CD14-positive monocyte (primary cell): ENCODE data around the gene B3GNT9. TPM values are rescaled to one million over a fixed set of nuclear protein-coding genes. Genes with fewer than 3 reads are reported as not detected.
A peak's percentile ranks its signal among the peaks of the same experiment; 100 is the strongest.

Experiments used
- DNase-seq, 3 donors: peaks; one replicate each; pipeline ENCODE4 v3.0.0-alpha.2; 2011 to 2022
- H2AFZ ChIP-seq: 2 replicates; pipeline ENCODE4 v1.6.0; 2012; ENCODE audit warnings: mild to moderate bottlenecking, low read depth, low read length, inconsistent platforms; ENCODE audit not compliant: insufficient read depth, poor library complexity, severe bottlenecking
- H3K27ac ChIP-seq, 2 donors: 1 replicate in 1 of 2; 2 replicates in 1 of 2; pipeline ENCODE4 v1.5.1; 2012 to 2013; ENCODE audit warnings: low read length in 2 of 2, control low read depth in 1 of 2, inconsistent platforms in 1 of 2, low read depth in 1 of 2, mild to moderate bottlenecking in 1 of 2
- H3K27me3 ChIP-seq, 2 donors: one replicate each; pipeline versions ENCODE4 v1.6.0 to v1.6.1; 2011 to 2013; ENCODE audit warnings: low read length in 2 of 2; ENCODE audit not compliant: control insufficient read depth in 2 of 2, insufficient read depth in 2 of 2
- H3K36me3 ChIP-seq, 2 donors: replicated peaks in 1 of 2; 1 replicate in 1 of 2; 2 replicates in 1 of 2; pipeline versions ENCODE4 v1.5.1 to v1.6.1; 2012 to 2013; ENCODE audit warnings: low read length in 2 of 2, control low read depth in 1 of 2, inconsistent platforms in 1 of 2, mild to moderate bottlenecking in 1 of 2; ENCODE audit not compliant: insufficient read depth in 2 of 2, control insufficient read depth in 1 of 2
- H3K4me1 ChIP-seq, 2 donors: 1 replicate in 1 of 2; 2 replicates in 1 of 2; pipeline versions ENCODE4 v1.5.1 to v1.6.1; 2012 to 2013; ENCODE audit warnings: low read length in 2 of 2, control low read depth in 1 of 2, inconsistent platforms in 1 of 2, mild to moderate bottlenecking in 1 of 2, moderate library complexity in 1 of 2; ENCODE audit not compliant: insufficient read depth in 2 of 2, control insufficient read depth in 1 of 2
- H3K4me2 ChIP-seq: replicated peaks from 2 replicates; pipeline ENCODE3; 2012; ENCODE audit warnings: low read length, moderate library complexity, mild to moderate bottlenecking; ENCODE audit not compliant: poor library complexity, severe bottlenecking; ENCODE audit errors: extremely low read depth
- H3K4me3 ChIP-seq, 3 experiments: fragments of 200-600 bp in 1 of 3; sonication (generic) in 1 of 3; replicated peaks in 1 of 3; 1 replicate in 2 of 3; 2 replicates in 1 of 3; pipeline ENCODE4 v1.5.1; 2011 to 2013; ENCODE audit warnings: low read length in 3 of 3, mild to moderate bottlenecking in 3 of 3, control low read depth in 2 of 3, low read depth in 2 of 3, inconsistent platforms in 1 of 3, moderate library complexity in 1 of 3
- H3K79me2 ChIP-seq: 2 replicates; pipeline ENCODE4 v1.6.0; 2012; ENCODE audit warnings: mild to moderate bottlenecking, control low read depth, inconsistent platforms, low read length, moderate library complexity; ENCODE audit not compliant: insufficient read depth
- H3K9ac ChIP-seq: 2 replicates; pipeline ENCODE4 v1.6.0; 2017; ENCODE audit warnings: low read length, mild to moderate bottlenecking; ENCODE audit not compliant: insufficient read depth, poor library complexity, severe bottlenecking
- H3K9me3 ChIP-seq, 2 donors: replicated peaks in 1 of 2; 1 replicate in 1 of 2; 2 replicates in 1 of 2; pipeline versions ENCODE4 v1.5.1 to v1.6.1; 2012 to 2013; ENCODE audit warnings: low read length in 2 of 2, control low read depth in 1 of 2; ENCODE audit not compliant: control insufficient read depth in 1 of 2, insufficient read depth in 1 of 2
- H4K20me1 ChIP-seq: 2 replicates; pipeline ENCODE4 v1.6.0; 2012; ENCODE audit warnings: mild to moderate bottlenecking, low read length, control low read depth, moderate library complexity; ENCODE audit not compliant: insufficient read depth
- H3K27ac Mint-ChIP-seq, 7 donors: one replicate each; pipeline ENCODE4 v1.8.0; 2020; ENCODE audit warnings: mild to moderate bottlenecking in 7 of 7, mixed read lengths in 7 of 7, moderate library complexity in 6 of 7, inconsistent platforms in 2 of 7
- H3K27me3 Mint-ChIP-seq, 3 donors: one replicate each; pipeline ENCODE4 v1.8.0; 2021 to 2022; ENCODE audit warnings: low read depth in 3 of 3, mild to moderate bottlenecking in 3 of 3, mixed read lengths in 3 of 3, moderate library complexity in 3 of 3, inconsistent platforms in 1 of 3
- H3K36me3 Mint-ChIP-seq, 2 donors: one replicate each; pipeline ENCODE4 v1.8.0; 2020; ENCODE audit warnings: mixed read lengths in 2 of 2, inconsistent platforms in 1 of 2, mild to moderate bottlenecking in 1 of 2
- H3K4me1 Mint-ChIP-seq: one replicate; pipeline ENCODE4 v1.8.0; 2020; ENCODE audit warnings: mild to moderate bottlenecking, mixed read lengths
- H3K4me3 Mint-ChIP-seq, 2 donors: one replicate each; pipeline ENCODE4 v1.8.0; 2020; ENCODE audit warnings: mild to moderate bottlenecking in 2 of 2, mixed read lengths in 2 of 2, moderate library complexity in 1 of 2
- H3K9me3 Mint-ChIP-seq, 7 donors: one replicate each; pipeline ENCODE4 v1.8.0; 2020 to 2022; ENCODE audit warnings: mixed read lengths in 7 of 7, mild to moderate bottlenecking in 6 of 7, moderate library complexity in 6 of 7, inconsistent platforms in 2 of 7
- WGBS: methylation state at CpG from one replicate; pipeline ENCODE4 v1.1.5; 2013; ENCODE audit warnings: missing lambda C conversion rate; ENCODE audit not compliant: insufficient coverage; 5-methylcytosine and 5-hydroxymethylcytosine counted together
- intact Hi-C, 2 donors: fragments of 100-400 bp; cut with micrococcal nuclease; formaldehyde crosslinking; loops; one replicate each; pipeline versions ENCODE4 v1.15.0 to v1.15.1; 2023
- polyA plus RNA-seq, 3 donors: library from polyadenylated mRNA; depleted of rRNA in 1 of 3; unstranded in 2 of 3; stranded (reverse) in 1 of 3; fragments of 300-500 nt in 2 of 3; fragments of >200 nt in 1 of 3; fragmentation: Illumina TruSeq in 2 of 3; gene quantifications; 1 replicate in 2 of 3; 2 replicates in 1 of 3; pipeline ENCODE4 v1.2.3, GENCODE V29; 2012 to 2021
- TF ChIP-seq, protein P1 (sequence below): fragments of 200-600 bp; IDR thresholded peaks from one replicate; pipeline ENCODE4 v1.8.0; 2022; ENCODE audit warnings: antibody characterized with exemption, mild to moderate bottlenecking

B3GNT9 gene
- polyA plus RNA-seq, 3 donors, result 0.10 to 0.67 (median 0.20) TPM

DNA sequence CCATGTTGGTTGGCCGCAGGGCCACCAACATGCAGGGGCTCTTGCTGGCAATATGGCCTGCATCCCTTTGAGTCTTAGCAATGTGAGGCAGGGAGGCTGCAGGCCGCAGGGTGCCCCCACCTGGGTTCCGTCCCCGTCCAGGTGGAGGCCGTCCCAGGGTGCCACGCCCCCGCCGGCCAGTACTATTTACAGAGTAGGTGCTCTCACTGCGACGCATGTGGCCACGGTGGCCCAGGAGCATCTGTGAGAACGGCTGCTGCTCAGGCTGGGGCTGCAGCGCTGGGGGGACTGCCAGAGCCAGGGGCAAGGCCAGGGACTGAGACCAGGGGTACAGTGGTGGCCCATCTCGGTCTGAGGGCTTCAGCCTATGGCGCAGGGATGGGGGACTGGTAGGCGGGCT, 29.4 kb upstream of the B3GNT9 start:
- DNase-seq, result no peak
- Mint-ChIP-seq H3K27ac (no peak overlapping the region), H3K36me3 (peaks cover 27 to 28% of the 10 kb centered on the region in 2 donors), H3K4me1 (peaks cover 16% of the 10 kb centered on the region), H3K4me3 (no peak overlapping the region), H3K27me3 (peaks cover 32 to 58% (median 42%) of the 10 kb centered on the region in 3 donors), H3K9me3 (peaks cover 0 to 21% (median 5%) of the 10 kb centered on the region in 7 donors)
- Histone ChIP-seq H3K4me3 (no peak overlapping the region), H4K20me1 (peaks cover 26% of the 10 kb centered on the region), H3K27ac (no peak overlapping the region), H3K79me2 (peaks cover 8% of the 10 kb centered on the region), H3K4me2 (no peak overlapping the region), H3K9ac (no peak overlapping the region), H3K36me3 (no peaks in the 10 kb centered on the region), H3K9me3 (no peaks in the 10 kb centered on the region), H2AFZ (no peak overlapping the region), H3K4me1 (peaks cover 42 to 53% of the 10 kb centered on the region in 2 donors), H3K27me3 (peaks cover 6 to 41% of the 10 kb centered on the region in 2 donors)
- intact Hi-C loops, result no loop called here
- TF ChIP-seq, protein P1, sequence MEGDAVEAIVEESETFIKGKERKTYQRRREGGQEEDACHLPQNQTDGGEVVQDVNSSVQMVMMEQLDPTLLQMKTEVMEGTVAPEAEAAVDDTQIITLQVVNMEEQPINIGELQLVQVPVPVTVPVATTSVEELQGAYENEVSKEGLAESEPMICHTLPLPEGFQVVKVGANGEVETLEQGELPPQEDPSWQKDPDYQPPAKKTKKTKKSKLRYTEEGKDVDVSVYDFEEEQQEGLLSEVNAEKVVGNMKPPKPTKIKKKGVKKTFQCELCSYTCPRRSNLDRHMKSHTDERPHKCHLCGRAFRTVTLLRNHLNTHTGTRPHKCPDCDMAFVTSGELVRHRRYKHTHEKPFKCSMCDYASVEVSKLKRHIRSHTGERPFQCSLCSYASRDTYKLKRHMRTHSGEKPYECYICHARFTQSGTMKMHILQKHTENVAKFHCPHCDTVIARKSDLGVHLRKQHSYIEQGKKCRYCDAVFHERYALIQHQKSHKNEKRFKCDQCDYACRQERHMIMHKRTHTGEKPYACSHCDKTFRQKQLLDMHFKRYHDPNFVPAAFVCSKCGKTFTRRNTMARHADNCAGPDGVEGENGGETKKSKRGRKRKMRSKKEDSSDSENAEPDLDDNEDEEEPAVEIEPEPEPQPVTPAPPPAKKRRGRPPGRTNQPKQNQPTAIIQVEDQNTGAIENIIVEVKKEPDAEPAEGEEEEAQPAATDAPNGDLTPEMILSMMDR, result no peak
- WGBS, result 94% methylated on average over 14 of the region's 16 CpGs

GRCh38 chr16:67179421-67180080, 28.8 kb upstream of the B3GNT9 start:
- DNase-seq, result no peak
- 92% methylated on average over 12 of the region's 13 CpGs for WGBS

More at GRCh38 chr16:67179421-67180080, 28.8 kb upstream of the B3GNT9 start:
- Histone ChIP-seq H2AFZ (no peak overlapping the region), H3K27me3 (peaks cover 12 to 41% of the 10 kb centered on the region in 2 donors), H3K4me3 (no peak overlapping the region), H3K9me3 (no peaks in the 10 kb centered on the region), H3K4me1 (peaks cover 42 to 53% of the 10 kb centered on the region in 2 donors), H4K20me1 (peaks cover 32% of the 10 kb centered on the region), H3K9ac (no peak overlapping the region), H3K27ac (no peak overlapping the region), H3K36me3 (no peaks in the 10 kb centered on the region), H3K4me2 (no peak overlapping the region), H3K79me2 (peaks cover 8% of the 10 kb centered on the region)
- Mint-ChIP-seq H3K27me3 (peaks cover 36 to 58% (median 42%) of the 10 kb centered on the region in 3 donors), H3K9me3 (peaks cover 0 to 19% (median 3%) of the 10 kb centered on the region in 7 donors), H3K4me1 (peaks cover 15% of the 10 kb centered on the region), H3K36me3 (peaks cover 28 to 29% of the 10 kb centered on the region in 2 donors), H3K27ac (no peak overlapping the region), H3K4me3 (peak overlapping the region in 1 of 2 donors; percentile 91)
- intact Hi-C loops, result no loop called here
- TF ChIP-seq, protein P1, result no peak
